HG02610 (cell line): ENCODE data around the gene STAM2.
"Not testable (repeated sequence)": the region's sequence is repeated elsewhere in the genome, so short reads cannot be mapped to it uniquely, and the experiment has no call there.

Source experiments
- ATAC-seq: cut with Tn5 transposase; IDR thresholded peaks from one replicate; pipeline ENCODE4 v1.9.1; 2021; ENCODE audit warnings: mild to moderate bottlenecking, moderate library complexity; ENCODE audit not compliant: unreplicated experiment

Gene STAM2

DNA sequence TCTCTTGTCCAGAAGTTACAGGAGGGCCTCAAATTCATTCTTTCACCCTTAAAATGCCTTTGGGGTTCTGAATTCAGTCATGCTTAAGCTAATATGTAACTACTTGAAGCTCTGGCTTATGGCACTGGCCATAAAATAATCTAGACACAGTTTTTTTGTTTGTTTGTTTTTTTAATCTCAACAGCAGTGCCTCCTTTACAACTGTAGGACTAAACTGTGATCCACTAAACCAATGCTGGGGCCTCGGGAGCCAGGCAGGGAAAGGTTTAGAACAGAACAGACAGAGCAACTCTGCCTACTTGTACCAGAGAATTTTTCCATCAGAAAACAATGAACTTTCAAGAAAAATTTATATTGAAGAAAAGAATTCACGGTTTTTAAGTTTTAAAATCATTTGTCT, 1.7 kb downstream of the STAM2 start:
- ATAC-seq = no peak

DNA sequence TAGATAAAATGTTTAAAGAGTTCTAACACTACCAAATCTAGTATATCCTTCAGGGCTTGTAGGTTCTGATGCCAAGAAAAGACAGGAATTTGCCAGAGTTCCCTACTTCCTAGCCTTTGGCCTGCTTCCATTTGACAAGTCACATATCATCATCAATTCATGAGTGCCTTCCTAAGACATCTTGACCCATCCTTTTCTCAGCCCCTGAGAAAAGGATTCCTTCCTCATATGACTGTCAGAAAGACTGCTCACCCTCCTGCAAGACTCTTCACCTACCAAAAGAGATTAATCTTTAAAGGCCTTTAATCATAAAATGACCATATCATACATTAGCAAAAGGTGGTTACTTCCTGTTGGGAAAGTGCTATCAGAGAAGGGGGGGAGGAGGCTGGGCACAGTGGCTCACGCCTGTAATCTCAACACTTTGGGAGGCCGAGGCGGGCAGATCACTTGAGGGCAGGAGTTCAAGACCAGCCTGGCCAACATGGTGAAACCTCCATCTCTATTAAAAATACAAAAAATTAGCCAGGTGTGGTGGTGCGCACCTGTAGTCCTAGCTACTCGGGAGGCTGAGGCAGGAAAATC, 3.3 kb downstream of the STAM2 start:
- not testable (repeated sequence) for ATAC-seq

DNA sequence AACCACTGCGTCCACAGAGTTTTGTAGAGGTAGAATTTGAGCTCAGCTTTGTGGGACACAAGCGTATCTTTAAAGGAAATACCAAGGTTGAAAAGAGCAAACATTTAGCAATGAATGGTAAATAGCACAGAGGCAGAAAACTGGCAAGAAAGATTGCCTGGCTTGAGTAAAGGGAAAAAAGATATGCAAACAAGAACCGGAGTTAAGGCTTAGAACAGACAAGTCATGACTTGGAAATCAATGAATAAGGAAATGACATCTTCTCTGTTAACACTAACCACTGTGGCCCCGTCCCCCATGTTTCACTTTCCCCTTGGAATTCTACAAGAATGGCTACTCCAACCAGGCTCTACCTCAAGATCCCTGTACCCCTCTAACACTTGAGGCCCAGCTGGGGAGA, 3.8 kb downstream of the STAM2 start:
- ATAC-seq = no peak

DNA sequence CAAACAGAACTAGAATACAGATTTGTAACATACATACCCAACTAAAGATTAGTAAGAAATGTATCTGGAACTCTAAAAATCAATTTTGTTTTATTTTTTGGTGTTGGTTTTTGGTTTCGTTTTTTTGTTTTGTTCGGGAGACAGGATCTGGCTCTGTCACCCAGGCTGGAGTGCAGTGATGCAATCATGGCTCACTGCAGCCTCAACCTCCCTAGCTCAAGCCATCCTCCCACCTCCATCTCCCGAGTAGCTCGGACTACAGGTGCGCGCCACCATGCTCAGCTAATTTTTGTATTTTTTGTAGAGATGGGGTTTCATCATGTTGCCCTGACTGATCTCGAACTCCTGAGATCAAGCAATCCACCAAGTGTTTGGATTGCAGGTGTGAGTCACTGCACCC, 6.4 kb downstream of the STAM2 start:
- ATAC-seq = not testable (repeated sequence)

DNA sequence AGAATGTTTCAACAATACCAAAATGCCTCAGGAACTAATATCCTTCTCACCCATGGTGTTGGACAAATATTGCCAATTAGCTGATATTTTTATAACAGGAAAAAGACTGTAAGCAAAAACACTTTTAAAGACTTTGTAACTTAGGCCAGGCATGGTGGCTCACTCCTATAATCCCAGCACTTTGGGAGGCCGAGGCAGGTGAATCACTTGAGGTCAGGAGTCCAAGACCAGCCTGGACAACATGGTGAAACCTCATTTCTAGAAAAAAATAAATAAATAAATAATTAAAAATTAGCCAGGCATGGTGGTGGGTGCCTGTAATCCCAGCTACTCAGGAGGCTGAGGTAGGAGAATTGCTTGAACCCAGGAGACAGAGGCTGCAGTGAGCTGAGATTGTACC, 8.1 kb downstream of the STAM2 start:
- ATAC-seq = not testable (repeated sequence)

DNA sequence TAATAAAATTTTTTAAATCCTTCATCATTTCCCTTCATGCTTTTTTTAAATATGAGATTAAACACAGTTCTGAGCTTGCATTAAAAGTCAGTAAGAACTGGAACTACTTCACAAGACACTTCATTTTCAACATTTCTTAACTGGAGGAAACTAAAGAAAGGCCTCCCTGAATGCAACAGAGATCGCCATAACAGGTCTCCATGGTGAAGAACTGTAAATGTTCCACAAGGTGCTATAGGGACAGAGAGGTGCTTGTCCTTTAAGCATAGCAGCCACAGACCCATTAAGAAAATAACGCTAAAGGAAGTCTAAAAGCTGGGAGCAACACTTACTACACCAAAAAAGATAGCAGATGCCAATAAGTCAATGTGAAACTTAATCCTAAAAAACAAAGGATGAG, 8.5 kb downstream of the STAM2 start:
- peak; percentile 34 for ATAC-seq

DNA sequence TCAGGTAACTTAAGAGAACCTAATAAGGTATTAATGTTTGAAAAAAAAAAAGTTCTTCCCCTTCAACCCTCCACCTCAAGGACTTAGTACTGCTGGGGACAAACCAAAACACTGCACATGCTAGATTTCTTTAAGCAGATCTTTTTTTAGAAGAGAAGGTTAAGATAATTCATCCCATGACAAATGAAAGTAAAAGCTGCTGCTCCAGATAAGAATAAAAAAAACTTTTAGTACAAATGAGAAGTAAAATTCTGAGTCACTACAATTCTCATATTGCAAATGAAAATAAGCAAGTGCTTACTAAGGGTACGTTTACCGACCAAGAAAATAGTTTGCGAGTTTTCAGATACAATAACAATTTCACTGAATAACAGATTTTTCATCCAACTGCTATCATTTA, 8.9 kb downstream of the STAM2 start:
- peak; percentile 80 for ATAC-seq

DNA sequence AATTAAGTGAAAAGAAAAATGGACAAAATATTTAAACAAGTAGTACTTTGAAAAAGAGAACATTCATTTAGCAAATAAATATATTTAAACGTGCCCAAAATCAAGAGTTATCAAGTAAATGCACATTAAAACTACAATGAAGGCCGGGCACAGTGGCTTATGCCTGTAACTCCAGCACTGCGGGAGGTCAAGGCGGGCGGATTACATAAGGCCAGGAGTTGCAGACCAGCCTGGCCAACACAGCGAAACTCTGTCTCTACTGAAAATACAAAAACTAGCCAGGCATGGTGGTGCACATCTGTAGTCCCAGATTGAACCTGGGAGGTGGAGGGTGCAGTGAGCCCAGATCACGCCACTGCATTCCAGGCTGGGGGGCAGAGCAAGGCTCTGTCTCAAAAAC, 9.8 kb downstream of the STAM2 start:
- no peak for ATAC-seq

DNA sequence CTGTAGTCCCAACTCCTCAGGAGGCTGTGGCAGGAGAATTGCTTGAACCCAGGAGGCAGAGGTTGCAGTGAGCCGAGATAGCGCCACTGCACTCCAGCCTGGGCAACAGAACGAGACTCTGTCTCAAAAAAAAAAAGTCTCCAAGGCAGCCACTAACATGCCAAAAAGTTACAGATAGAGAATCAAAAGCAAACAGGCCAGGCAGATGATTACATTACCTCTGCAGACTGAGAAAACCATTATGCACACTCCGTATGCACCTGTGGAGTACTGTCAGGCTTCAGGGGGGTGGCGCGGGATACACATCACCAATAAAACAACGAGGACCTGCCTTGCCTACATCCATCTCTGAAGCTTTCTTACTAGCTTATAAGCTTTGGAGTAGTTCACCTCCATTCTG, 10.3 kb downstream of the STAM2 start:
- ATAC-seq = no peak

DNA sequence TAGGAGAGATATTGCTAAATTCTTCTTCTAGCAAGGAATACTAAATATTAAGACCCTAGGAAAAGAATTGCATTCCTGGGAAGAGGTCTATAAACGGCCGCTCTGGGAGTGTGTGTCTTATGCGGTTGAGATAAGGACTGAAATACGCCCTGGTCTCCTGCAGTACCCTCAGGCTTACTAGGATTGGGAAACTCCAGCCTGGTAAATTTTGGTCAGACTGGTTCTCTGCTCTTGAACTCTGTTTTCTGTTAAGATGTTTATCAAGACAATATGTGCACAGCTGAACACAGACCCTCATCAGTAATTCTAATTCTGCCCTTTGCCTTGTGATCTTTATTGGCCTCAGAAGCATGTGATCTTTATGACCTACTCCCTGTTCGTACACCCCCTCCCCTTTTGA, 11.9 kb downstream of the STAM2 start:
- not testable (repeated sequence) for ATAC-seq

DNA sequence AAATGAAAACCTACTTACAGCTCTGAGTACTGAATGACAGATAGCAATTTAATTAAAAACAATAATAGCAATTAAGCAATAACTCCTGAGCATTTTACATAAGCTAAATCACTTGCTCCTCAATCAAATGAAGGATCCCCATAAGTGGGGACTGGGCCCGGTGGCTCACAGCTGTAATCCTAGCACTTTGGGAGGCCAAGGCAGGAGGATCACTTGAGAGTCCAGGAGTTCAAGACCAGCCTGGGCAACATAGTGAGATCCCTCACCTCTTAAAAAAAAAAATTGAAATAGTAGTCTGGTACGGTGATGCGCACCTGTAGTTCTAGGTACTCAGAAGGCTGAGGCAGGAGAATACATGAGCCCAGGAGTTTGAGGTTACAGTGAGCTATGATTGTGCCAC, 13.4 kb downstream of the STAM2 start:
- ATAC-seq = no peak

DNA sequence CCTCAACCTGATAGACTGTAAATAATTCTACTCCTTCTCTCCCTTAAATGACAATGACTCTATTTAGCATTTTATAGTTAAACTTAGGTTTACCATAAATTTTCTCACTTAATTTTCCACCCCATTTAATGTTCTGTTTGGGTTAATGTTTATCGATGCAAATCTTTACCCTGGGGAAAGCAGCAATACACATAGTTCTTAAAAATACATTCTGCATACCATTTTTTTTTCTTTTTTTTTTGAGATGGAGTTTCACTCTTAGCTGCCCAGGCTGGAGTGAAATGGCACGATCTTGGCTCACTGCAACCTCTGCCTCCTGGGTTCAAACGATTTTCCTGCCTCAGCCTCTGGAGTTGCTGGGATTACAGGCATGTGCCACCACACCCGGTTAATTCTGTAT, 14.0 kb downstream of the STAM2 start:
- ATAC-seq = no peak

DNA sequence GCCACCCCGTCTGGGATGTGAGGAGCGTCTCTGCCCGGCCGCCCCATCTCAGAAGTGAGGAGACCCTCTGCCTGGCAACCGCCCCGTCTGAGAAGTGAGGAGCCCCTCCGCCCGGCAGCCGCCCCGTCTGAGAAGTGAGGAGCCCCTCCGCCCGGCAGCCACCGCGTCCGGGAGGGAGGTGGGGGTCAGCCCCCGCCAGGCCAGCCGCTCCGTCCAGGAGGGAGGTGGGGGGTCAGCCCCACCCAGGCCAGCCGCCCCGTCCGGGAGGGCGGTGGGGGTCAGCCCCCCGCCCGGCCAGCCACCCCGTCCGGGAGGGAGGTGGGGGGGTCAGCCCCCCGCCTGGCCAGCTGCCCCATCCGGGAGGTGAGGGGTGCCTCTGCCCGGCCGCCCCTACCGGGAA, 15.2 kb downstream of the STAM2 start:
- not testable (repeated sequence) for ATAC-seq

DNA sequence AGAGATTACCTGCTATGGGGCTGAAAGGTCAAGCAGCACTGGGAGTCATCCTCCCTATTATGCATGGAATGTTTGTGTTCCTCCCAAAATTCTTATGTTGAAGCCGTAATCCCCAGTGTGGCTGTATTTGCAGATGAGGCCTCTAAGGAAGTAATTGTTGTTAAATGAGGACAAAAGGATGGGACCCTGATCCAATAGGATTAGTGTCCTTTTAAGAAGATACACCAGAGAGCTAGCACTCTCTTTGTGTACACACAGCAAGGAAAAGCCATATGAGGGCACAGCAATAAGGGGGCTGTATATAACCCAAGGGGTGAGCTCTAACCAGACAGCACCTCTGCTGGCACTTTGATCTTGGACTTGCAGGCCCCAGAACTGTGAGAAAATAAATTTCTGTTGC, 18.3 kb downstream of the STAM2 start:
- ATAC-seq = no peak

DNA sequence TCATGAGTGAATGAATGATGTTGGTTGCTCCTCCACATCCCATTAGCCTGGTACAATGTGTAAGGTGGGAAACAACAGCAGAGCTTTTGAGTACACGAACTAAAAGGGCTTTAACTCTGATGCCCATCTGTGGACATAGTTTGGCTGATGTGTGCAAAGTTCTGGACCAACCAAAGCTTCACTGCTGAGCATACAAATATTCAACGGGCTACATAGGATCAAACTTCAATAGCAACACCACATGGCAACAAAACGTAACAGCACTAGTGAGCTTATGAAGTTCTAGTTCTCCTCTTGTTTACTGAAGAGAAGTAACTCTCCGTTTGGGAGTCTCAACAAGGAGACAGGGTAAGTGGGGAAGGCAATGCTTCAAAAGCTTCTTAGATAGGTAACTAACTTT, 20.4 kb downstream of the STAM2 start:
- no peak for ATAC-seq

DNA sequence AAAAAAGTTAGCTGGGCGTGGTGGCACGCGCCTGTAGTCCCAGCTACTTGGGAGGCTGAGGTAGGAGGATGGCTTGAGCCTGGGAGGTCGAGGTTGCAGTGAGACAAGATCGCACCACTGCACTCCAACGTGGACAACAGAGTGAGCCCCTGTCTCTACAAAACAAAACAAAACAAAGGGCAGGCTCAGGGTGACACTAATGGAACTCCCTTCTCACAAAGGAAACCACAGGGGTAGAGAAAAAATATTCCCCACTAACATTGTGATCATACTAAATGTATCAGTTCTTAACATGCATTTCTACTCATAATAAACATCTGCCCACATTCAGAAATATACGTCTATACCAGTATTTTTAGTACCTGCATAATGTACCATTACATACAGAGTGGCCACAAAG, 21.1 kb downstream of the STAM2 start:
- no peak for ATAC-seq

DNA sequence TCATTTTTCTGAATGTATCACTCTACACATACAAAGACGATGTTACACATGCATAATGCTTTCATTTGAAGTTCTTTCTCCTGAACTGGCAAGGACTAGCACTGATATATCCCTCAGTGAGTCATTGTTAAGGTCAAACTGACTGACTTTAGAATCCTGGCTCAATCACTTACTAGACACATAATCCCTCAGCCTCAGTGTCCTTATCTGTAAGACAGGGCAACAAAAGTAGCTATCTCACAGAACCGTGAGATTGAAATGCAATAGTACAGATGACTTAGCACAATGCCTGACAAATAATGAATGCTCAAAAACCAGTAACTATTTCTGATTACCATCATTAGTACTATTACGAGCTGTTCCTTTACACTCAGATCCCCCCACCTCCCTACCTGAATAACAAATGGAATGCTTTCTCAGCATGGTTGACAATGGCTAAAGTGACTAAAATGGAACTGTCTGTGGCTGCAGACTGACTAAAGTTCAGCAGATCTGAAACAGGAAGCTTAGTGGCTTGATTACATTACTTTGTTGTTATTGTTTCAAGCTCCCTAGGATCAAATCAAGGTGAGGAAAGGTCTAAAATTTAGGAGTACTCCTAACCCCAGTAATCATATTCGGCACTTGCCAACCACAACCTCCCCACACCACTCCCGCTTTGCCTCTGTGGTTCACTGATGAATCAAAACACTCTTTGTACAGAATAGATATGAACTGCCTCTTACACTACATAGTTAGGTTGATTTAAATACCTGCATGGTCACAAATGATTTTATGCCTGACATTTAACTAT, 40.9 kb downstream of the STAM2 start:
- peak; percentile 85 for ATAC-seq

DNA sequence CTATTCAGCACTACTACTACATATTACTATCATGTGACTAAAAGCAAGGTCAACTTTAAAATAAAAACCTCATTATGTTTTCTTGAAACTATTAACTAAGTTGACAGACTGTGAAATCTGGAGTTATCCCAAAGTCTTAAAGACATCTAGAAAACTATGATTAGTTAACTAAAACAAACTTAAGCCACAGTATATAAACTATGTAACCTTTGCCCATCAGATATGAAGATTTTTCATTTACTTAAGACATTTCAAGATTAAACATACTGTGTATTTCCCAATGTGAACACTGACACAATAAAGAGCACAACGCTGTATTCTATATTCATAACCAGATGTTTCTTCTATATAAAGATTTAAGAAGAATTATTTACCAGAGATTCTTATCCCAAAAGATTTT, 43.3 kb downstream of the STAM2 start:
- no peak for ATAC-seq

DNA sequence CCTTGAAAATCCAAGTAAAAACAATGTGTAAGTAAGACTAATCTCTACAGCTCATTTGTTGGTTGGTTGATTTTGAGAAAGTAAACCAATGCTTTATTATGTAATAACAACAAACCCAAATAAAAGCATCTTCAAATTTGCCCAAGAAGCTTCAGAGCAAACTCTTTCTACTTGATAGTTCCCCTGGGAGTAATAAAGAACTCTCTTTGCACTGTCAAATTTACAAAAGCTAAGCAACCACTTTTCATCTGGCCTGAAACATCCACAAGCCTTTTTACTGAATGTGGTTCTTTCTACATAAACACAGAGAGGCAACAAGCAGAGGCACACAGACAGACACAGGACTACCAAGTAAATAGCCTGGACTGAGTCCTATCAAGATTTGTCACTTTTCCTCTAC, 47.9 kb downstream of the STAM2 start:
- no peak for ATAC-seq

DNA sequence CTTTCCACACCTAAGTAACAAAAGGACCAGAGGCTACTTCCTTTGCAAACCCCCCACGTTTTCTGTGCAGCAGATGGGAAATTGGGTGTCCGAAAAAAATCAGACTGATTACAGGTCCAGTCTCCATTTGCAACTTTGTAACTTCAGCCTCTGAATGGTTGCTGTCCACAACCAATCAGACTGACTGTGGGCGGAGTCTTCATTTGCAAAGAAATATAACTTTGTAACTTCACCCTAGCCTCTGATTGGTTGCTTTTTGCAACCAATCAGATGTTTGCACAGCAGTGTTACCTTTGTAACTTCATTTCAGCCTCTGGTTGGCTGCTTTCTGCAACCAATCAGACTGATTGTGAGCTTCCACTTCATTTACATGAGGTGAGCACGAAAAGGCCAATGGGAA, 48.9 kb downstream of the STAM2 start:
- ATAC-seq = no peak

DNA sequence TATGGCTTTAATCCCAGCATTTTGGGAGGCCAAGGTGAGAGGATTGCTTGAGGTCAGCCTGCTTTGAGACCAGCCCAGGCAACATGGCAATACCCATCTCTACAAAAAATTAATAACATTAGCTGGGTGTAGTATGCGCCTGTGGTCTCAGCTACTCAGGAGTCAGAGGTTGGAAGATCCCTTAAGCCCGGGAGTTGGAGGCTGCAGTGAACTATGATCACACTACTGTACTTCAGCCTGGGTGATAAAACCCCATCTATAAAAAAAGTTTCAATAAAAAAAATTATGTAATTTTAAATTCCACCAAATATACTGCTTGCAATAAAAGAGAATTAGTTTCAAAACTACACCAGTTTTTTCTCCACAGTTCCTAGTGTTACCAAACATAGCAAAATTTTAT, 53.4 kb downstream of the STAM2 start:
- ATAC-seq = no peak

DNA sequence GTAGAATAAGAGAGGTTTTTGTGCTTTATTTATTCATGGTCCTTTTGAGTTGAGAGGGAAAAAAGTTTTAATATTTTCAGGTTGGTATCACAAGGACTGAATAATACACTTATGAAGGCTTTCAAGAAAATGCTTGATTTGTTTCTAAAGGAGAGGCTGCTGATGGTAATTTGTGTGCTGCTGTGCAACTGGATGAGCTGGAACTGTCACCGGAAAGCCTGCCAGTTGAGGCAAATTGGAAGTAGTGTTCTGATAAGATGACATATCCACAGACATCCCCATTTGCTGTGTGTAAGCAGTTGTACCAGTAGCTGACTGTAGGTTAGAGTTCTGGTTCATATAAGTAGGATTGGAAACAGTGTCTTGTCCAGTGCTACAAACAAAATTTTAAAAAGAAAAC, 55.1 kb downstream of the STAM2 start:
- no peak for ATAC-seq

DNA sequence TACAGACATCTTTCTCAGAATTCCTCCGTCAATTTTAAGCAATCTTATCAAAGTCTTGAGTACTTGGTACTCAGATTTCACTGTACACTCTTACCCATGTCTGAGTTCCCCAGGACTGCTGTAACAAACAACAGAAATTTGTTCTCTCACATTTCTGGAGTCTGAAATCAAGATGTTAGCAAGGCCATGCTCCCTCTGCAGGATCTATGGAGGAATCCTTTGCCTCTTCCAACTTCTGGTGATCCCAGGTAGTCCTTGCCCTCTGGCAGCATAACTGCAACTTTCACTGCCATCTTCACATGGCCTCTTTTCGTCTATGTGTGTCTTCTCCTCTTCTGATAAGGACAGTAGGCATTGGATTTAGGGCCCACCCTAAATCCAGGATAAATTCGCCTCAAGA, 59.6 kb downstream of the STAM2 start:
- ATAC-seq = no peak
